ENCODE measurements around the gene RAB33B.

The RAB33B gene

DNA sequence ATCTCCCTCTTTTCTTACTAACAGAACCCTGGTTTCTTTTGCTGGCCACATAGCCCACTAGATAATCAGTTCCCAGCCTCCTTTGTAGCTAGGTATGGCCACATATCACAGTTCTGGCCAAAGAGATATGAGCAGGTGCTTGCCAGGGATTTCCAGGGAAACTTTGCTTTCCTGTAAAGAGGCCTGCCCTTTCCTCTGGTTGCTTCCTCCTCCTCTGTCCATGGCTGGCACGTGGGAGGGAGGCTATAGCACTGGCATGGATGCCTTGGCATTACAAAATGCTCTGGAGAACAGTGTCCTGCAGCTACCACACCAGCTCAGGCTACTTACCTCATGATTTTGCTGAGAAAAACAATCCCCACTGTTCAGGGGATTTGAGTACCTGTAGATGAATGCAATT is 27.5 kb downstream of the RAB33B start:
- no peak overlapping the region for H3K27ac ChIP-seq
- TF ChIP-seq, protein P1, sequence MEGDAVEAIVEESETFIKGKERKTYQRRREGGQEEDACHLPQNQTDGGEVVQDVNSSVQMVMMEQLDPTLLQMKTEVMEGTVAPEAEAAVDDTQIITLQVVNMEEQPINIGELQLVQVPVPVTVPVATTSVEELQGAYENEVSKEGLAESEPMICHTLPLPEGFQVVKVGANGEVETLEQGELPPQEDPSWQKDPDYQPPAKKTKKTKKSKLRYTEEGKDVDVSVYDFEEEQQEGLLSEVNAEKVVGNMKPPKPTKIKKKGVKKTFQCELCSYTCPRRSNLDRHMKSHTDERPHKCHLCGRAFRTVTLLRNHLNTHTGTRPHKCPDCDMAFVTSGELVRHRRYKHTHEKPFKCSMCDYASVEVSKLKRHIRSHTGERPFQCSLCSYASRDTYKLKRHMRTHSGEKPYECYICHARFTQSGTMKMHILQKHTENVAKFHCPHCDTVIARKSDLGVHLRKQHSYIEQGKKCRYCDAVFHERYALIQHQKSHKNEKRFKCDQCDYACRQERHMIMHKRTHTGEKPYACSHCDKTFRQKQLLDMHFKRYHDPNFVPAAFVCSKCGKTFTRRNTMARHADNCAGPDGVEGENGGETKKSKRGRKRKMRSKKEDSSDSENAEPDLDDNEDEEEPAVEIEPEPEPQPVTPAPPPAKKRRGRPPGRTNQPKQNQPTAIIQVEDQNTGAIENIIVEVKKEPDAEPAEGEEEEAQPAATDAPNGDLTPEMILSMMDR (conservative IDR thresholded peaks at IDR 0.05): no peak
- TF ChIP-seq ZFX (IDR thresholded peaks at IDR 0.05): no peak

DNA sequence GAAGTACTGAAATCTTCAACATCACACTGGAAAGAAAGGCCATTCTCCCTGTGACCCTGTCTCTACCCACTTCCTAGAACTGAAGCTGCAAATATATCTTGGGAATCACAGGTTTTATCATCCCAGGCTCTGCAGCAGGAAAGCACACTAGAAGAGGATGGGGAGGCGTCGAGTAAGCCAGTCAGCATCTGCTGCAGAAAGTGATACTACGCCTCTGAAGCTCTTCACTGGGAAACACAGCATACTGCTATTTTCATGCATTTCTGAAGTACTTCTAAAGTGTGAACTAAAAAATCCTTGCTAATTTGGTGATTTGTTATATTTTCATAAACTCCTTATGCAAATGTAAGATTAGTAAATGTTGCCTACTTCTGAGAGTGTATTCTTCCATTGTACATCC is 29.1 kb downstream of the RAB33B start:
- no peak overlapping the region for H3K27ac ChIP-seq
- TF ChIP-seq ZFX (IDR thresholded peaks at IDR 0.05): no peak
- TF ChIP-seq, protein P1 (conservative IDR thresholded peaks at IDR 0.05): no peak

DNA sequence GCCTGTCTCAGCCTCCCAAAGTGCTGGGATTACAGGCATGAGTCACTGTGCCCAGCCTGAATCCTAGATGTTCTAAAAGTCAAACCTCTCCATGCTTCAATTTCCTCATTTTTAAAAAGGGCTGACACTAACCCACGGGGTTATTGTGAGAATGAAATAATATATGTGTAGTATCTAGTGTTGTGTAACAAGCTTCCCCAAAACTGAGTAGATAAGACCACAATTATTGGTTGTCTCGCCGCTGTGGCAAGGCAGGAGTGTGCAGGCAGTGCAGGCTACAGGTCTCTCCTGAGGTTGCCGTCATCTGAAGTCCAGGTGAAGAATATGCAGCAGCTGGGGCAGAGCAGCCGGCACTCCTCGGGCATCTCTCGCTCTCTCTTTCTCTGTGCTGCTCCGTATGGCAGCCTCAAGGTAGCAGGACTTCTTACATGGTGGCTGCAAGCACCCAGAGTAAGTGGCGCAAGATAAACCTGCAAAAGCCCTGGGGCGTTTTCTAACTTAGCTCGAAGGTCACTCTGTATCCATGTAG is 30.9 kb downstream of the RAB33B start:
- no peak overlapping the region for H3K27ac ChIP-seq
- TF ChIP-seq, protein P1 (conservative IDR thresholded peaks at IDR 0.05): no peak
- no peak for TF ChIP-seq ZFX (IDR thresholded peaks at IDR 0.05)

DNA sequence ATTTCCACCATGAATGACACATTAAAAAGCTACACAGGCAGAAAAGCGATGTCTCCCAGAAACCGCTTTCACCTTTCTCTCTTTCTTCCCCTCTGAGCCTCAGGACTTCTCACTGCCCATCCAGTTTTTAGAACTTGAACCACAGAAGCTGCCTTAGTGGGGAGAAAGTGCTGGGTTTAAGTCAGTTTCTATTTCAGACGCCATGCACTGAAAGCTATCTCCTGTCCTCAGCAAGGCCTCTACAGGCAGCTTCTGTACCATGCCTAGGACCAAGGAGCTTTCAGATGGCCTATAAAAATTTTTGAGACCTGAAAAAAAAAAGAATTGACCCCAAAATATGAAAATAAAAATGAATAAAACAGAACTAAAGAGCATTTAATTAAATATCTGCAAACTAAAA is 34.5 kb downstream of the RAB33B start:
- H3K27ac ChIP-seq: no peak overlapping the region
- no peak for TF ChIP-seq ZFX (IDR thresholded peaks at IDR 0.05)
- TF ChIP-seq, protein P1 (conservative IDR thresholded peaks at IDR 0.05): no peak

DNA sequence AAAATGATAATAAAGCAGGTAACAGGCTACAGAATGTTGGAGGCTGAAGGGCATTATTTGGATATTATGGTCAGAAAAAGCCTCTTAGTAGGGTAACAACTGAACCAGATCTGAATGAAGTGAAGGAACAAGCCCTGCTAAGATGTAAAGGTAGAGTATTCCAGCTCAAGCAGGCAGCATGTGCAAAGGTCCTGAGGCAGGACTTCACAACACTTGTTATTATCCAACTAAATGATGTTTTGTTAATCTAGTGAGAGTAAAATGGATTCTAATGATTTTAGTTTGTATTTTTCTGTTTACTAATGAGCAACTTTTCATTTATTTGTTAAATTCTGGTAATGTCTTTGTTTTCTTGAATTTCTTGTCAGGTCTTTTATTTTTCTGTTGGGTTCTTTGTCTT is 35.7 kb downstream of the RAB33B start:
- no peak overlapping the region for H3K27ac ChIP-seq
- TF ChIP-seq, protein P1 (conservative IDR thresholded peaks at IDR 0.05): no peak

DNA sequence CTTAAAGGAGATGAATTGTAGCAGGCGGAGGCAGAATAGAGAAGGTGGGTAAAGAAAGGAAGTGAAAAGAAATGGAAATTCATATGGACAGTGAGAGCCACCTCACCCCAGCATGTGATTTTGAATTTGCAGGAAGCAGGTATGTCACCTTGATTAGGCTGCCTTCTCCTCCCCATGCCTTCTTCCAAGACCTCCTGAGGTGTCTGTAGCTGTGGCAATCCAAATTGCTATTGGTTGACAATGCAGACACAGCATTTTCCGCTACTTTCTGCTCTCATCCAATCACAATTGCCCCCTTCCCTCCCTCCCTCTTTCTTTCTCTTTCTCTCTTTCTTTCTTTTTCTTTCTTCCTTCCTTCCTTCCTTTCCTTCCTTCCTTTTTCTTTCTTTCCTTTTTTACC is 38.5 kb downstream of the RAB33B start:
- no peak overlapping the region for H3K27ac ChIP-seq
- TF ChIP-seq ZFX (IDR thresholded peaks at IDR 0.05): no peak
- TF ChIP-seq, protein P1 (conservative IDR thresholded peaks at IDR 0.05): no peak

DNA sequence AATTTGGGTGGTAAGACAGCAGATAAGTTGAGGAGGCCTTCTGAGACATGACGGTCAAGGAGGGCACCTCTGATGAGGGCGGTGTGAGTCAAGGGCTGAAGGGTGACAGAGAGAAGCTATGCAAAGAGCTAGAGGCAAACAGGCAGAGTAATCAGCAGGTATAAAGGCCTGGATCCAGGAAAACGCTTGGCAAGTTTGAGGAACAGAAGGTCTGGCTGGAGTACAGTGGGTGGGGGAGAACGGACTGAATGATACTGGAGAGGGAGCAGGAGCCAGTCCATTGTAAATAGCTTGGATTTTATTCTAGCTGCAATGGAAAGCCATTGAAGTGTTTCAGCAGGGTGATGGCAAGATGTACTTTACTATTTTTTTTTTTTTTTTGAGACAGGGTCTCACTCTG is 39.3 kb downstream of the RAB33B start:
- H3K27ac ChIP-seq: no peak overlapping the region
- TF ChIP-seq, protein P1 (conservative IDR thresholded peaks at IDR 0.05): no peak
- TF ChIP-seq ZFX (IDR thresholded peaks at IDR 0.05): no peak
